Dedifferentiated amniotic fluid mesenchymal stem cell (primary cell): ENCODE results near the gene THSD4.
A peak's percentile ranks its signal among the peaks of the same experiment; 100 is the strongest.

Experiments
- DNase-seq: peaks from one replicate; pipeline ENCODE4 v3.0.0-alpha.2; 2016; ENCODE audit errors: extremely low spot score

Gene THSD4

DNA sequence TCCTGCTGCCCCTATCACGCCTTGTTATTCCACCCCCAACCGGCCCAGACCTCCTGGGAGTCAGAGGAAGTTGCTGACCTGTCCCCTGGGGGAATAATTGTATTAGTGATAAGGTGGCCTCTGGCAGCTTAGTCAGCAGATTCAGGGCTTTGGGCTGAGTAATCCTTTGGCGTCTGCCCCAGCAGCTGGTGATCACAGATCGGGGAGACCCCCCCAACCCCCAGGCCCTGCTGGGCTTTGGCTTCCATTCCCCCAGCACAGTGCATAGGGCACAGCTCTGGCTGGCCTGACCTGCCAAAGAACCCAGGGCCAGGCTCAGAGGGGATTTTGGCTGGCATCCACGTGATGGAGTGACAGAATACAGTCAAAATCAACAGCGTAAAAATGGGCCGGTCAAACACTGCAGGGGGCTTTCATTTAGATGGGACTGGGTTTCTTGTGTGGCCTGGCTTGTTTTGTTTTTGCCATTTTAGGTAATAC is 691.2 kb downstream of the THSD4 start:
- DNase-seq: no peak

DNA sequence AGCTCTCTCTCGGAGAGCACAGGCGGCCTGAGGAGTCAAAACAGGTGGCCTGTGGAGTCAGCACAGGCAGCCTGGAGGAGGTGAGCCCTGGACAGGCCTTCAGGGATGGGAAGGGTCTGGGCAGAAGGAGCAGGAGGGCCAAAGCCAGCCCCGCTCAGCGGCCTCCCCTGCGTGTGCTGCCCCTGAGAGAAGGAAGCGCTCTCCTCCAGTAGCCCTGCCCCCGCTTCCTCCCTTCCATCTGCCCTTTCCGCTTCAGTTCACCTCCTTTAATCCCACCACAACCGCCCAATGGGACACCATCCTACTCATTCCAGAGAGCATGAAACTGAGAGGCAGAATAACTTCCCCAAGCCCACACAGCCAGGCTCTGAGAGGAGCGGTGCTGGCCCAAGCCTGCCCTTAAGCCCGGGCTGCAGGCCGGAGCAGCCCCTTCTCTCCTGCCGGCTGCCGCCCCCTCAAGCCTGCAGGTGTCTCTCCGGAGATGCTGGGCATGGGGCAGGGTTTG is 691.9 kb downstream of the THSD4 start:
- no peak for DNase-seq

DNA sequence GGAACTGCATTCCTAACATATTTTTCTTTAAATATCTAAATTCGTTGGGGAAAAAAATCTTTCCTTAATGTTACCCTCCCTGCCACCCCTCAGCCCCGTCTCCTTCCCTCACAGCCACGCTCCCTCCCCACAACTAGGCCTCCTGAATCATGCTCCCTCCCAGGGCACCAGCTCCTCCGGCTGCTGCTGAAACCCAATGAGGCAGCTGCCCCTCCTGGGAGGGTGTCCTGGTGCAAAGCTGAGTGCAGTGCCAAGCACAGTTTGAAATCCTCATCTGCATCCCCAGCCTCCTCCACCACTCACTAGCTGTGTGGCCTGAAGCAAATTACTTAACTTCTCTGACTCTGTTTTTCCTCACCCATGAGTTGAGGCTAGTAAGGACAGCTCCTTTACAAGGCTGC is 692.4 kb downstream of the THSD4 start:
- peak; percentile 49 for DNase-seq

DNA sequence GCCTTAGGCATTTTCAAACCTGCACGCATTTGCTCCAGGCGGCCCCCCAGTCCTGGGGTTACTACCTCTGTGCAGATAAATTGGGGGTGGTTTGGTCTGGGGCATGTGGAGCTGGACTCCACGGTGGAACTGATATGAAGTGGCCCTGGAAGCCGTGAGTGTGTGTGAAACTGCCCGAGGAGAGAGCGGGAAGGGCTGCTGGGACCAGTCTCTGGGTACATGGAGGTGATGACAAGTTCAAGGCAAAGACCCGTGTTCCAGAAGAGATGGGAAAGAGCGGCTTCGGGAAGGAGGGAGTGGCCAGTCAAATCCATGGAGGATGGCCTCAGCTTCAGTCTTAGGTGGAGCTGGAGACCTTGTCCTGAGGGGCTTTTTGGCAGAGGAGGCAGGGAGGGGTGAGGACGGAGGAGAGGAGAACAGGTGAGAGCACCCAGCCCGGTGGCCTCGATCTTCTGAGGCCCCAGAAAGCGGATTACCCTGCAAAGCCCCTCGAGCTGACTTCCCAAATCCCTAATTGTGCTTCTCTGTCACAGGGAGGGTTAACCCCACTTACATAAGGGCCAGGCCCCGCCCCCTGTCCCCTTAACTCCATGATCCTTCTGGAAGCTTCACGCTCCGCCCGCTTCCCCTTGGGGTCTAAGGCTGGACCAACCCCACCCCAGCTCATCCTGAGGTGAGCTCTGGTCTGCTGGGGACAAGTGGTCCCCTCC is 693.2 kb downstream of the THSD4 start:
- DNase-seq: no peak

DNA sequence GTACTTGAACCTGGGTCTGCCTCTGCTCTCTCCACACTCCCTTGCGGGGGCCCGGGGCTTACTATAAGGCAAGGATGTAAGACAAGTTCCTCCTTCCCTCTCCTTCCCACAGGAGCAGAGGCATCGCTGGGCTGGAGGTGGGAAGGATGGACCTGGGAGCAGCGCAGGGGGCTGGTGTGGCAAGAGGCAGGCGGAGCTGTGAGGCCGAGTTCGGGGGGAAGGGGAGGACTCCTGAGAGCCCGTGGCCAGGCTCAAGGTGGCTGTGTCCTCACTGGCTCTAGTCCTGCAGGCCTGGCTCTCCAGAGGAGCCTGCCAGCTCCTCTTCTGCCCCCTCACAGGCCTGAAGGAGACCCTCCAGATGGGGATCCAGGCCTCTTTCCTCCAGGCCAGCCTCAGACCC is 694.1 kb downstream of the THSD4 start:
- no peak for DNase-seq

DNA sequence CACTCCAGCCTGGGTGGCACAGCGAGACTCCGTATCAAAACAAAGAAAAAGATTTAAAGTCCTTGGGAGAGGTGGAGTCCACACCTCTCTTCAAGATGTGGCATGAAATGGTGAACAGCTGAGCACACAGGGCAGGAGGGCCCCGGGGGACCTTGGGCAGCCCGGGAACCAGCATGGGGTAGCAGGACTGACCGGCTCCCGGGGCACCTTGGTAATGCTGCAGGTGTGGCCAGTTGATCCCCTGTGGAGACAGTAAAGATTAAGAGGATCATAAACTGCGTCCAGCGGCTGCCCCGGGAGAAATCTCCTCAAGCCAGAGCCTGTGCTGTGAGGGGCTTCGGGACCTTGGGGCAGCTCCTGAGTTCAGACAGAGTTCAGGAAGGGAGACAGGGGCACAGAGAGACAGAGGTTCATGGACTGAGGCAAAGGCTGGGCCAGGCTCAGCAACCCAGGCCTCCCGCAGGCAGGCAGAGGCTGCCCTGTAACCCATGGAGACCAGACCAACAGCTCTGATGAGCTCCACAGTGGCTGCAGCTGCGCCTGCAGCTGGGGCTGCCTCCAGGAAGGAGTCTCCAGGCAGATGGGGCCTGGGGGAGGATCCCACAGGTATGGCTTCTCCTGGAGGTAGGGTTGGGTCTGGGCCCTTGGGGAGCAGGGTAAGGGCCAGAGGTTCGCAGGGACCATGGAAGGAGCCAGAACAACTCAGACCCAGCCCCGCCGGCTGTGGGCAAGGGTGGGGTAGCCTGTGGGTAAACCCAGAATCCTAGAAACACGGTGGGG is 695.2 kb downstream of the THSD4 start, which contains the start of gene NR2E3:
TSS of gene NR2E3 (plus strand) at position 299 of the 780 bp plus-strand sequence. CDS start at position 489, 190 bp downstream.
- DNase-seq: no peak

DNA sequence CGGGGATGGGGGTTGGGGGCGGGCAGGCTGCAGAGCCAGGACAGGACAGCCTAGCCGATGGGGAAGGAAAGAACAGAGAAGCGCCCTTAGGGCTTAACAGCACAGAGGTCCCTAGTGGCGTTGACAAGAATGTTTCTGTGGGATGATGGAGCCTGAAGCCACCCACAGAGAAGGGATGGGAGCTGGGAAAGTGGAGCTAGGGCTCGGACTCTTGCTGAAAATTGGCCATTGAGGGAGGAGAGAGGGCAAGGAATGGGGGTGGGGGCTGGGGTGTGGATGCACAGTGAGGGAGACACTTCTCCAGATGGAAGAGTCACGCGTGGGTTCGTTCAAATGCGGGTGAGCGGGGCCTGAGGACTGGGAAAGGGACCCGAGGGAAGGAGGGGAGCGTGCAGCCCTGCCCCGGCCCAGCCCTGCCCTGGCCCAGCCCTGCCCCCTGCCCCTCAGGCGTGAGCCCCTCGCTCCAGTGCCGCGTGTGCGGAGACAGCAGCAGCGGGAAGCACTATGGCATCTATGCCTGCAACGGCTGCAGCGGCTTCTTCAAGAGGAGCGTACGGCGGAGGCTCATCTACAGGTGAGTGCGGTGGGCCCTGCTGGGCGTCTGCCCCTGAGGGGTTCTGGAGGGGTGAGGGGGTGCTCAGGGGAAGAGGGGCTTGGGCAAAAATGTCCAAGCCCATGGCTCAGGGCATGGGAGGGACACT is 695.9 kb downstream of the THSD4 start:
- no peak for DNase-seq

DNA sequence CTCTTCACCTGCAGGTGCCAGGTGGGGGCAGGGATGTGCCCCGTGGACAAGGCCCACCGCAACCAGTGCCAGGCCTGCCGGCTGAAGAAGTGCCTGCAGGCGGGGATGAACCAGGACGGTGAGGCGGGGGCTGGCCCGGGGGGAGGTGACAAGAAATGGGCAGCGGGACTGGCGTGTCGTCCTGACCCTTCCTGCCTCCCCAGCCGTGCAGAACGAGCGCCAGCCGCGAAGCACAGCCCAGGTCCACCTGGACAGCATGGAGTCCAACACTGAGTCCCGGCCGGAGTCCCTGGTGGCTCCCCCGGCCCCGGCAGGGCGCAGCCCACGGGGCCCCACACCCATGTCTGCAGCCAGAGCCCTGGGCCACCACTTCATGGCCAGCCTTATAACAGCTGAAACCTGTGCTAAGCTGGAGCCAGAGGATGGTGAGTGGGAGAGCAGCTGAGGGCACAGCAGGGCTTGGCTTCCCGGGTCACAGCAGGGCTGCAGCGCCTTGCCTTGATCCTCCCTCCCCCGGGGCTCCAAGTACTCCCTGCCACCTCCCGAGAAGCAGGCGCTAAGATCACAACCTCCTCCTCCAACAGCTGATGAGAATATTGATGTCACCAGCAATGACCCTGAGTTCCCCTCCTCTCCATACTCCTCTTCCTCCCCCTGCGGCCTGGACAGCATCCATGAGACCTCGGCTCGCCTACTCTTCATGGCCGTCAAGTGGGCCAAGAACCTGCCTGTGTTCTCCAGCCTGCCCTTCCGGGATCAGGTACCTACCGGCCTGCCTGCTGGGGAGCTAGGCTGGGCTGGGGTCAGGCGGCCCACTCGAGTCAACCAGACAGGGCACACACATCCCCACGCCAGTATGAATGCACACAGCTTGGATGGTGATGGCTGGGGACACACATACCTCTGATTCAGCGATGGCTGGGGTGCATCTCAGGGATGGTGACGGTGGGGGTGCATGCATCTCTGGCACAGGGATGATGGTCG is 696.8 kb downstream of the THSD4 start:
- no peak for DNase-seq

DNA sequence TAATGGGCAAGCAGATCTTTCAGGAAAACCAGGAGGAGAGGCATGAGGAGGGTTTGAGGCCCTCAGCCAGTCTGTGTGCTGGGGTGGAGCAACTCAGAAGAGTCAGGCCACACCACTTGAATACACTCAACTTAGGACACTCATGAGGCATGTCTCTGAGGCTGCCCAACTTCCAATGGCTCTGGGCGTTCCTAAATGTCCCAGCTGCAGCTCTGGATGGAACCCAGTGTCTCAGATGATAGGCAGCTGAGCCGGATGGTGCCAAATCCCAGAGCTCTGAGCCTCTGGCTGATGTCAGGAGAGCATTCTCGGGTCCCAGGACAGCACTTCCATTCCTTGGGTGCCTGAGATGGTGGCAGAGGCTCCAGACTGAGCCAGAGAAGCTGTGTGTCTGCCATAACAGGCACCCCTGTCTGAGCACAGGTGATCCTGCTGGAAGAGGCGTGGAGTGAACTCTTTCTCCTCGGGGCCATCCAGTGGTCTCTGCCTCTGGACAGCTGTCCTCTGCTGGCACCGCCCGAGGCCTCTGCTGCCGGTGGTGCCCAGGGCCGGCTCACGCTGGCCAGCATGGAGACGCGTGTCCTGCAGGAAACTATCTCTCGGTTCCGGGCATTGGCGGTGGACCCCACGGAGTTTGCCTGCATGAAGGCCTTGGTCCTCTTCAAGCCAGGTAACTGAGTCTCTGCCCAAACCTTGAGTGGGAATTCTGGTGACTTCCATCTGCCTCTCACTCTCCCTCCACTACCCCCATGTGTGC is 697.9 kb downstream of the THSD4 start:
- DNase-seq: no peak

DNA sequence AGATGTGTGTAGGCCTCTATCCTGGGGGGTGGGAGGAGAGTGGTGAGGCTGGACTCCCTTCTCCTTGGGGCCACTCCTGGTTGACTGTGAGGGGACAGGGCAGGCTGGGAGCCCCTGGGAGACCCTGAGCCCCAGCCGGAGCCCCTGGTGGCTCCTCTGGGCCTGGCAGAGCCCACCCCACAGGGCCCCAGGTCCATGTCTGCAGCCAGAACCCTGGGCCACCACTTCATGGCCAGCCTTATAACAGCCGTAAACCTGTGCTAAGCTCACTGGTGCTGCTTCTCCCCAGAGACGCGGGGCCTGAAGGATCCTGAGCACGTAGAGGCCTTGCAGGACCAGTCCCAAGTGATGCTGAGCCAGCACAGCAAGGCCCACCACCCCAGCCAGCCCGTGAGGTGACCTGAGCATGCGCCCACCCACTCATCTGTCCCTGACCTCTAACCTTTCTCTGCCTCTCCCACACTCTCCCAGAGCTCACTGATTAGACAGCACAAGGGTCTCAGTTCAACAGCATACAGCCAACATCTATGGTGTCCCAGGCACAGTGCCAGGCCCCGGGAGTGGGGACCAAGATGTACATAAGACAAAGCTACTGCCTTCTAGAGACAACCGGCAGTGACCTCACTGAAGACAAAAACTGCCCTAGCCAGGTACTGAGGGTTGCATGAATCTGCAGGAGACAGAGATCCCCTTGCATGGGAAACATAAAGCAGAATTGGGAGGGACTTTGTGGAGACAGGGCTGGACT is 698.6 kb downstream of the THSD4 start:
- no peak for DNase-seq

DNA sequence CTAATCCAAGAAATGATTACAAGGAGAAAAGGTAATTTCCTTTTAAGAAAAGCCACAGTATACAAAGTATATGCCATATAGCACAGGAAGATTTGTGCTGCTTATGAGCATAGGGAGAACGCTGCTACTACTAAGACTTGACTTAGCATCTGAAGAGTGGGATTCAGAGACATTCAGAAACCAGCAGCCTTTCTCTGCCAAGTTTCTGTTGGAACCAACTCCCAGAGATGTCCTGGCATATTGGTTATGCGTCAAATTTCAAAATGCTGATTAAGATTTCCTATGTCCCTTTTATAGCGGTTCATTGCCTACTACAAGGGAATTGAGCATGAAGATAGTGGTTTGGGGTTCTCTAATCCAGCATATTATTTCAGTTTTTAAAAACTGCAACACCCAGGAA is 700.0 kb downstream of the THSD4 start:
- no peak for DNase-seq

DNA sequence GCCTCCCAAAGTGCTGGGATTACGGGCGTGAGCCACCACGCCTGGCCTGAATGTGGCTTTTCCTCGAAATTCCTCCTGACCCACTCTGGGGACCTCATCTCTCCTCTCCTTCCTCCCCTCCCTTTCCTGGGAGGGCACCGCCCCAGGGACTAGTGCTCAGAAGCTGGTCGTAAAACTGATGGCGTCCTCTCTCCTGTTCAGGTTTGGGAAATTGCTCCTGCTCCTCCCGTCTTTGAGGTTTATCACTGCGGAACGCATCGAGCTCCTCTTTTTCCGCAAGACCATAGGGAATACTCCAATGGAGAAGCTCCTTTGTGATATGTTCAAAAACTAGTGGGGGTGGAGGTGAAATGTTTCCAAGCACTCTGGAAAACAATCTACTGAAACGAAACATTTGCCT is 702.1 kb downstream of the THSD4 start:
- DNase-seq: no peak

DNA sequence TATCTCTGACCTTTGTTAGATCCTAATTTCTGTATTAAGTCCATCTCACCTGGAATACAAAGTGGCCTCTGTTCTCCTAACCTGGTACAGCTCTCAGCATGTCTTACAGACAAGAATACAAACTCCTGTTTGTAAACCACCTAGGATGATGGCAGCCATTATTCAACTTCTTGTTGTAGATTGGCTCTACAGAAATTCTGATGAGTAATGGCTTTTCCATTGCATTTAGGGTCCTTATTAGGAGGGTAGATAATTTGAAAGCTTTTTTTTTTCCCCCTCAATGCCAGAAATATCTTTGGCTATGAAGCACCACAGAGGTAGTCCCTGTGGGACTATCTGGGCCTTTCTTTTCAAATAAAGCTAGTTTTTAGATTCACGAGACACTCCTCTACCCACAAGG is 704.9 kb downstream of the THSD4 start:
- DNase-seq: no peak

DNA sequence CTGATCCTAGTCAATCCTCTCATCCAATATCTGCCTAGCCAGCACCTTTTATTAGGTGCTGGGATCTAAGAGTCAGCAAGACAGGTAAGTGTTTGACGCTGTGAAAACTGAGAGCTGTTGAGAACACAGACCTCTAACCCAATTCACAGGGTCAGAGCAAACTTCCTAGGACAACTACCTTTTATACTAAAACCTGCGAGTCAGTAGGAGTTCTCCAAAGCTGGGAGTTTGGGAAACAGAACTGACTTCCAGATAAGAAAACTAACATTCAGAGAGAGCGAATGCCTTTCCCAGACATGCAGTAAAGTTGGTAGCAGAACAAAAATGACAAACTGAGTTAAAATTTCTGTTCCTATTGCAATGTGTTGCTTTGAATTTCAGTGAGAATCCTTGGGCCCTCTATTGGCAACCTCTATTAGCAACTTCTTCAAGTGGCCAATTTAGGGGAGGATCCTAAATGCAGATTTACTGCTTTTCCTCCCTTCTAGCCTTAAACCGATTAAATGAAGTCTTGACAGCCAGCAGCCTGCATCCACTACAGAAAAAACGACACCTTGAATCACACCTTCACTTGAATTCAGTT is 706.4 kb downstream of the THSD4 start:
- DNase-seq: no peak

DNA sequence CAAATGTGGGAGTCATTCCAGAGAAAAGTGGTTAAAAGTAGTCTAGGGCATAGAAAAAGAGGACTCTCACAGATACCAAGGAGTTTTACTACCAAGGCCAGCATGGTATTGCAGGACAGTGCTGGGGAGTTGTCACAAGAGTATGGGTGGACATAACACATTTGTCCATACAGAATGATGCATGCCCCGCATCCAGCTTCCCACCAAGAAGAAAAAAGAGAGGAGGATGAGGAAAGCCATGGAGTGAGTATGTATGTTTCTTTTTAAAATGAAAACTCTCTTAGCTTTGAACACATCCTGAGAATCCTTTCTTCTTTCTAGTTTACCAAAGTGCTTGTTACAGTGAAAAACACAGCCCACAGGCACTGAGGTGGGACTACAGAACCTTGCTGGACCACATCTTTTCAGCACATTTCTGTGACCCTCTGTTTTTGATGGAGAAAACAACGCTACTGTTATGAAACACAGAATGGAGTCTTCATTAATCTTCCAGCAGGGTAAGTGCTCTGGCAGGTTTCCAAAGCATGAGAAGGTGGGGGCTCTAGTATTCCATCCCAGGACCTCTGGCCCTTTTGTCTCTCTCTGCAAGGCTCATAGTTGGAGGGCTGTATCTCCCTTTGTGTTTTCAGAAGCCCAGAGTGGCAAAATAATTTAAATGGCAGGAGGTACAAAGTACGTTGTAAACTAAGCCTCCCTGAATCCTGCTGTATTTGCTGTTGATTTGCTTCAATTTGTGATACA is 707.8 kb downstream of the THSD4 start:
- DNase-seq: no peak

DNA sequence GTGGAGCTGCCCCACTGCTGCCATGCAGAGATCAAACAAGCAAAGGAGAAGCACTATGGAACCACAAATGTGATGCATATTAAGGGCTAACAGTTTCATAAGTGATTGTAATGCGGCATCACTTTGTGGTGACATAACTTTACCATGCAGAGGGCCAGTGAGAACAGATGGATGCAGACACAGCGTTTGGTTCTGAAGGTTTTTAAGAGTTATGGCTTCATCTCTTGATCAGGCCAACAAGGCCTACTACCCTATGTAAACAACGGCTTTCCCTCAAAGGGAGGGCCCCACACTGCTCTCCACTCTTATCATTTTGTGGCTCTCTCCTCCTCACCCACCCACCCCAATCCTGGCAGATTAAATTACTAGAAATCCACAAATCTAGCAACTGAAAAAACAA is 708.5 kb downstream of the THSD4 start:
- no peak for DNase-seq

DNA sequence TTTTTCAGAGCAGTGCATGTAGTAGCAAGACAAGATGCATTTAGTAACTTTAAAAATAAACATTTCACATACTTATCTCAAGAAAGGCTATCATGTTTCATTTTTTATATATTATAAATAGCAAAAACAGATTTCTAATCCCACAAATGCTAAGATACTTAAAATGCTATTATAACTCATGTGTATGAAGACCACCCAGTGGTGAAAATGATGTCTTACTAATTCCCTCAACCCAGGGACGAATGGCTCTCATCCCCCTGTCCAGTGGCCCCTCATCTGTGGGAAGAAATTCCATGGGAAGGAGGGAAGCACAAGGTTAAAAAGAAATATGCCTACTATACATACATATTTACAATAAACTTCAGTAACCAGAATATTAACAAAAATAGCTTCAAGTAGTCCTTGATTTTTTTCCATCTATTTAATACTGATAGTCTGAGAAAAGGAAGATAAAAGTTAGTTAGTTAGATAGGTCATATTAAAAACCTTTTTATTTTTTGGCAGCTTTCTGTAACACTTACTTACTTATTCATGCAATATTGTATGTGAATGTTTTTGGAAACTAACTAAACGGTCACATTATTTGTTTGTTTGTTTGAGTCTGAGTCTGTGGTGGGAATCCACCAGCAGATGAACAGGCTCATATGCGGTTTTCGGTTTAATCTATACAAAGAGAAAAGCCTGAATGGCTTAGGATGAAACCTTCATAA is 709.9 kb downstream of the THSD4 start:
- DNase-seq: no peak

DNA sequence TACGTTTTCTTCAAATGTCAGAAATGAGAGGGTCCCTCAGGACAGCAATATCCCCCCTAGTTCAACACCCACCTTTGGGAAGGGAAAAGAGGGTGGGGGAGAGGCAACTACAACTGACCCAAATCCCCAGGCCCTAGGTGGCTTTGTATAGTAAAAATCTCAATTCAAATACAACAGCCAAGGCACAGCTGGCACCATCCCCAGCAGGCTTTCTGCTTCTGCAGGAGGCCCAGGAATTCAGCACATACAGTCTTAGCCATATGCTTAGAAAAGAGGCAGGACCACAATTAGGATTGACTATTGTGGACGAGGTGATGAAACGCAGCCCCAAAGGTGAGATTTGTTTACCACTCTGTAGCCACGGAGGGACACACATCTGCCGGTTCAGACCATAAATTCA is 710.9 kb downstream of the THSD4 start:
- no peak for DNase-seq
